ENCODE results near the gene BTNL9.

- TF ChIP-seq POLR2A (IDR thresholded peaks at IDR 0.05; ENCODE audit: low read depth, low read length) (no peak), POLR2AphosphoS5 (IDR thresholded peaks at IDR 0.05; ENCODE audit: low read depth, low read length) (no peak), TAF1 (IDR thresholded peaks at IDR 0.05; ENCODE audit: borderline replicate concordance, low read depth, low read length) (no peak)
Observed at GRCh38 chr5:181042036-181042713, 2.1 kb downstream of the BTNL9 start.

Data from GM12892 (cell line).